GM12878 (cell line): Measurements from ENCODE around the gene F3. TPM values are rescaled to one million over a fixed set of nuclear protein-coding genes. Genes with fewer than 3 reads are reported as not detected.
A peak's percentile ranks its signal among the peaks of the same experiment; 100 is the strongest.

ENCODE experiments used
- ATAC-seq: fragments of 200-7000 bp; cut with Tn5 transposase; 3 replicates; pipeline ENCODE4 v1.9.1; 2020; ENCODE audit warnings: mild to moderate bottlenecking, moderate library complexity
- BruUV-seq: library from RNA; stranded (reverse); fragments of 400-500 nt; replicated peaks from 2 replicates; lab custom pipeline; 2021; lab: Mats Ljungman, UMichigan
- CTCF ChIA-PET: fragments of 300-600 bp; sonication (Branson Sonifier 250); formaldehyde crosslinking; extraction: SDS; loops from one replicate; lab custom pipeline; 2021; ENCODE audit warnings: inconsistent platforms; lab: Yijun Ruan, JAX
- POLR2A ChIA-PET: fragments of 350-600 bp; formaldehyde crosslinking; extraction: SDS; loops from one replicate; lab custom pipeline; 2021; ENCODE audit warnings: inconsistent platforms; lab: Charles Lee
- RAD21 ChIA-PET: fragments of 300-600 bp; sonication (Branson Sonifier 250); formaldehyde crosslinking; loops from one replicate; lab custom pipeline; 2023; ENCODE audit warnings: antibody characterized with exemption; ENCODE audit not compliant: unreplicated experiment; lab: Charles Lee
- SMC1A ChIA-PET: fragments of 300-600 bp; sonication (Branson Sonifier 250); formaldehyde crosslinking; loops from one replicate; lab custom pipeline; 2023; ENCODE audit not compliant: unreplicated experiment, uncharacterized antibody; lab: Charles Lee
- DNase-seq: peaks from one replicate; pipeline ENCODE4 v3.0.0-alpha.2; 2011; ENCODE audit warnings: low read depth, low spot score
- FAIRE-seq: peaks from 3 replicates; lab custom pipeline; 2011; peaks lifted over from hg19 to GRCh38; lab: Jason Lieb, UNC
- H2AFZ ChIP-seq: 2 replicates; pipeline ENCODE4 v1.6.0; 2011; ENCODE audit warnings: low read depth, low read length, control low read depth; ENCODE audit not compliant: control insufficient read depth
- H3K27ac ChIP-seq: 2 replicates; pipeline ENCODE4 v1.5.1; 2011; ENCODE audit warnings: control low read depth; ENCODE audit not compliant: control insufficient read depth, insufficient read depth
- H3K27me3 ChIP-seq, 2 experiments: replicated peaks in 1 of 2; 2 replicates each; pipeline versions ENCODE4 v1.6.0 to v1.6.1; 2011; ENCODE audit warnings: low read length in 1 of 2; ENCODE audit not compliant: control insufficient read depth in 2 of 2, insufficient read depth in 2 of 2
- H3K36me3 ChIP-seq, 2 experiments: 2 replicates each; pipeline ENCODE4 v1.5.1; 2011; ENCODE audit warnings: low read length in 1 of 2; ENCODE audit not compliant: control insufficient read depth in 2 of 2, insufficient read depth in 2 of 2
- H3K4me1 ChIP-seq: 2 replicates; pipeline ENCODE4 v1.6.1; 2011; ENCODE audit warnings: mild to moderate bottlenecking, low read length, moderate library complexity, mixed read lengths; ENCODE audit not compliant: control insufficient read depth, insufficient read depth
- H3K4me2 ChIP-seq: 2 replicates; pipeline ENCODE4 v1.6.0; 2011; ENCODE audit warnings: control low read depth; ENCODE audit not compliant: control insufficient read depth, insufficient read depth
- H3K4me3 ChIP-seq: fragments of 200-600 bp; sonication (generic); 2 replicates; pipeline ENCODE4 v1.5.1; 2016
- H3K79me2 ChIP-seq: 2 replicates; pipeline ENCODE4 v1.6.0; 2011; ENCODE audit warnings: low read length; ENCODE audit not compliant: control insufficient read depth, insufficient read depth
- H3K9ac ChIP-seq: 2 replicates; pipeline ENCODE4 v1.8.0; 2011; ENCODE audit warnings: low read length, control low read depth, mixed read lengths; ENCODE audit not compliant: control insufficient read depth, insufficient read depth
- H3K9me3 ChIP-seq: replicated peaks from 3 replicates; pipeline ENCODE4 v1.5.1; 2011; ENCODE audit warnings: mild to moderate bottlenecking, low read length; ENCODE audit not compliant: control insufficient read depth, insufficient read depth
- H4K20me1 ChIP-seq: 2 replicates; pipeline ENCODE4 v1.6.0; 2011; ENCODE audit not compliant: control insufficient read depth, insufficient read depth
- BHLHE40 ChIP-seq, 2 experiments: fragments of 450-650 bp in 1 of 2; IDR thresholded peaks; 2 replicates each; pipeline ENCODE4 v1.6.1; 2011 to 2017; ENCODE audit warnings: low read depth in 2 of 2, borderline replicate concordance in 1 of 2, improper control_type of control experiment in 1 of 2, low read length in 1 of 2, mild to moderate bottlenecking in 1 of 2
- EGR1 ChIP-seq, 2 experiments: IDR thresholded peaks; 1 replicate in 1 of 2; 2 replicates in 1 of 2; pipeline ENCODE4 v1.6.1; 2011 to 2012; ENCODE audit warnings: low read depth in 2 of 2, low read length in 2 of 2, borderline replicate concordance in 1 of 2, mild to moderate bottlenecking in 1 of 2, moderate library complexity in 1 of 2
- HDAC2 ChIP-seq: fragments of 200-600 bp; sonication (generic); IDR thresholded peaks from 2 replicates; pipeline ENCODE4 v1.6.1; 2017
- HDGF ChIP-seq: fragments of 450-650 bp; IDR thresholded peaks from 2 replicates; pipeline ENCODE4 v1.6.1; 2016; ENCODE audit warnings: antibody characterized with exemption
- IKZF1 ChIP-seq: fragments of 450-650 bp; conservative IDR thresholded peaks from 2 replicates; pipeline ENCODE4 v1.6.1; 2017; ENCODE audit warnings: antibody characterized with exemption, mild to moderate bottlenecking
- IRF4 ChIP-seq: IDR thresholded peaks from 2 replicates; pipeline ENCODE4 v1.6.1; 2011; ENCODE audit warnings: low read depth, low read length
- MEF2A ChIP-seq: IDR thresholded peaks from 2 replicates; pipeline ENCODE4 v1.6.1; 2011; ENCODE audit warnings: low read depth, mild to moderate bottlenecking, low read length, moderate library complexity; ENCODE audit not compliant: insufficient read depth
- MEF2B ChIP-seq: fragments of 450-650 bp; IDR thresholded peaks from 2 replicates; pipeline ENCODE4 v1.6.1; 2018; ENCODE audit warnings: mild to moderate bottlenecking, moderate library complexity; ENCODE audit not compliant: partially characterized antibody, poor library complexity, severe bottlenecking
- MTA2 ChIP-seq: fragments of 450-650 bp; IDR thresholded peaks from 2 replicates; pipeline ENCODE4 v1.6.1; 2016; ENCODE audit warnings: low read depth, mild to moderate bottlenecking, moderate library complexity
- POLR2AphosphoS5 ChIP-seq: IDR thresholded peaks from 2 replicates; pipeline ENCODE4 v1.6.1; 2011; ENCODE audit warnings: mild to moderate bottlenecking, low read length, inconsistent platforms
- SUZ12 ChIP-seq: fragments of 200-600 bp; sonication (generic); IDR thresholded peaks from one replicate; pipeline ENCODE4 v1.6.1; 2018; ENCODE audit warnings: antibody characterized with exemption, mild to moderate bottlenecking; ENCODE audit not compliant: unreplicated experiment
- TARDBP ChIP-seq: IDR thresholded peaks from 2 replicates; pipeline ENCODE4 v1.6.1; 2016; ENCODE audit warnings: borderline replicate concordance
- ZNF217 ChIP-seq: fragments of 450-650 bp; IDR thresholded peaks from 2 replicates; pipeline ENCODE4 v1.6.1; 2017; ENCODE audit warnings: antibody characterized with exemption, mild to moderate bottlenecking
- WGBS: methylation state at CpG from one replicate; pipeline ENCODE4 v1.1.6; 2016; ENCODE audit warnings: low lambda C conversion rate; ENCODE audit not compliant: insufficient replicate concordance, insufficient coverage; ENCODE audit errors: missing lambda C conversion rate; 5-methylcytosine and 5-hydroxymethylcytosine counted together
- in situ Hi-C: fragments of 300-500 bp; cut with MboI; formaldehyde crosslinking; loops from 9 replicates; pipeline ENCODE4 v1.14.3; 2018; ENCODE audit warnings: mixed read lengths
- intact Hi-C: fragments of 100-400 bp; cut with micrococcal nuclease; formaldehyde crosslinking; loops from one replicate; pipeline ENCODE4 v1.14.2; 2022; ENCODE audit not compliant: unreplicated experiment
- polyA plus RNA-seq, 11 experiments: library from polyadenylated mRNA; depleted of rRNA in 4 of 11; unstranded in 6 of 11; stranded (reverse) in 5 of 11; fragments of >200 nt; fragmentation: Nextera tagmentation in 4 of 11; fragmentation: Illumina TruSeq in 1 of 11; extraction: Ambion mirVana in 4 of 11; extraction: Trizol in 1 of 11; gene quantifications; 1 replicate in 1 of 11; 2 replicates in 10 of 11; pipeline versions ENCODE4 v1.2.1 to v1.2.3, GENCODE V29; 2011 to 2016; ENCODE audit warnings: inconsistent platforms in 2 of 11, missing spikeins in 2 of 11, low read depth in 1 of 11
- total RNA-seq, 4 experiments: library from RNA; depleted of rRNA in 3 of 4; stranded (reverse); fragments of >200 nt in 3 of 4; fragmentation: Illumina TruSeq in 1 of 4; extraction: Trizol in 1 of 4; gene quantifications; 2 replicates each; pipeline versions ENCODE4 v1.2.1 to v1.2.3, GENCODE V29; 2013 to 2021
- TF ChIP-seq, protein P1 (sequence below): fragments of 450-650 bp; formaldehyde crosslinking; IDR thresholded peaks from 2 replicates; pipeline ENCODE4 v1.4.0; 2022; ENCODE audit warnings: mild to moderate bottlenecking, moderate library complexity
- TF ChIP-seq, protein P2 (sequence below): IDR thresholded peaks from 2 replicates; pipeline ENCODE4 v1.6.1; 2011; ENCODE audit warnings: low read depth, mild to moderate bottlenecking, low read length, moderate library complexity, borderline replicate concordance; ENCODE audit errors: extremely low read depth

F3 gene
- total and polyA plus RNA-seq, 10 of the 15 experiments (the other 5 are each of a cell fraction or from before 2014, with no cell fraction given): 0.18 to 0.33 TPM; not detected in 8

DNA sequence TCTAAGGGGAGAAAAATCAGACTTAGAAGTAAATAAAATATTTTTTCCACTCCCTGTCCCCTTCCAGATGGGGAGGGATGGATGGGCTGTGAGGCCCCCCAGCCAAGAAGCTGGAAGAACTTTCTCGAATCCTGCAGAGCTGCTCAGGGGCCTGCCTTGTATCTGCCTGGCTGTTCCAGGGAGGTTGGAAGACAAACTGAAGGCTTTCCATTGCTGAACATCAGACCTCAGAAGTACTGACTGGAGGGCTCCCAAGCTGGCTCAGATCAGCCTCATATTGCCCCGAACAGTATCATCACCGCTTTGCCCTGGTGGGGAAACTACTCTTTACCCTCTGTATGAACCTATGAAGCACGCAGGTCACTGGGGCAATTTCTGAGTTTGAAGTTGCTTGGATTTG, 12.4 kb upstream of the F3 start:
- TF ChIP-seq IKZF1 (no peak), BHLHE40 (IDR thresholded peaks at IDR 0.05; ENCODE audit: borderline replicate concordance in 1 of 2, low read depth in 2 of 2, low read length in 1 of 2) (no peak)
- POLR2A ChIA-PET: no interaction called here
- Histone ChIP-seq H3K79me2 (no peaks in the 10 kb centered on the region), H2AFZ (no peak overlapping the region), H4K20me1 (peaks cover 2% of the 10 kb centered on the region; the same call in 1 of the 2 replicates), H3K27ac (no peak overlapping the region), H3K9me3 (no peaks in the 10 kb centered on the region), H3K9ac (no peak overlapping the region), H3K4me3 (no peak overlapping the region), H3K4me2 (no peak overlapping the region), H3K27me3 (peaks cover 0 to 3% of the 10 kb centered on the region in 2 experiments; a peak in 2 of 4 replicates), H3K36me3 (no peaks in the 10 kb centered on the region), H3K4me1 (no peaks in the 10 kb centered on the region)
- 18% methylated on average over 4 of the region's 4 CpGs for WGBS
- BruUV-seq: no TSS peak
- no peak for DNase-seq
- RAD21 ChIA-PET: no interaction called here
- intact Hi-C loops (no loop called here), in situ Hi-C loops (no loop called here)
- CTCF ChIA-PET: no interaction called here
- no peak for ATAC-seq
- SMC1A ChIA-PET: no interaction called here
- FAIRE-seq: no peak

- FAIRE-seq: no peak
- H3K79me2 ChIP-seq: no peaks in the 10 kb centered on the region
- ChIA-PET POLR2A (no interaction called here), CTCF (interaction anchor here (1.2 kb wide), 1 partner anchor 11 kb away, joined by 3 read pairs; the partner anchor contains the start of gene F3), RAD21 (no interaction called here), SMC1A (interaction anchor here (1.5 kb wide), 1 partner anchor 8 kb away, joined by 3 read pairs; no protein-coding TSS in a partner anchor)
- 7% methylated on average over 5 of the region's 5 CpGs for WGBS
- H3K27ac ChIP-seq: no peak overlapping the region
- H3K4me1 ChIP-seq: no peaks in the 10 kb centered on the region
- peaks cover 0 to 3% of the 10 kb centered on the region in 2 experiments; a peak in 2 of 4 replicates for H3K27me3 ChIP-seq
- no peaks in the 10 kb centered on the region for H3K36me3 ChIP-seq
- no peak for DNase-seq
- in situ Hi-C loops: no loop called here
- intact Hi-C loops: no loop called here
- ATAC-seq: peak; percentile 20; the same call in 1 of the 3 replicates
- H2AFZ ChIP-seq: no peak overlapping the region
- H3K9ac ChIP-seq: no peak overlapping the region
- H3K9me3 ChIP-seq: no peaks in the 10 kb centered on the region
- peaks cover 2% of the 10 kb centered on the region; the same call in 1 of the 2 replicates for H4K20me1 ChIP-seq
- no peak overlapping the region for H3K4me3 ChIP-seq
- no TSS peak for BruUV-seq
- no peak overlapping the region for H3K4me2 ChIP-seq
- no peak for TF ChIP-seq MEF2A
- no peak for TF ChIP-seq MTA2
- TF ChIP-seq SUZ12: no peak
- TF ChIP-seq HDAC2: no peak
- TF ChIP-seq POLR2AphosphoS5: no peak
- no peak for TF ChIP-seq ZNF217
- peak; percentile 24 for TF ChIP-seq MEF2B
- TF ChIP-seq IRF4: no peak
- no peak for TF ChIP-seq TARDBP
- TF ChIP-seq, protein P1, sequence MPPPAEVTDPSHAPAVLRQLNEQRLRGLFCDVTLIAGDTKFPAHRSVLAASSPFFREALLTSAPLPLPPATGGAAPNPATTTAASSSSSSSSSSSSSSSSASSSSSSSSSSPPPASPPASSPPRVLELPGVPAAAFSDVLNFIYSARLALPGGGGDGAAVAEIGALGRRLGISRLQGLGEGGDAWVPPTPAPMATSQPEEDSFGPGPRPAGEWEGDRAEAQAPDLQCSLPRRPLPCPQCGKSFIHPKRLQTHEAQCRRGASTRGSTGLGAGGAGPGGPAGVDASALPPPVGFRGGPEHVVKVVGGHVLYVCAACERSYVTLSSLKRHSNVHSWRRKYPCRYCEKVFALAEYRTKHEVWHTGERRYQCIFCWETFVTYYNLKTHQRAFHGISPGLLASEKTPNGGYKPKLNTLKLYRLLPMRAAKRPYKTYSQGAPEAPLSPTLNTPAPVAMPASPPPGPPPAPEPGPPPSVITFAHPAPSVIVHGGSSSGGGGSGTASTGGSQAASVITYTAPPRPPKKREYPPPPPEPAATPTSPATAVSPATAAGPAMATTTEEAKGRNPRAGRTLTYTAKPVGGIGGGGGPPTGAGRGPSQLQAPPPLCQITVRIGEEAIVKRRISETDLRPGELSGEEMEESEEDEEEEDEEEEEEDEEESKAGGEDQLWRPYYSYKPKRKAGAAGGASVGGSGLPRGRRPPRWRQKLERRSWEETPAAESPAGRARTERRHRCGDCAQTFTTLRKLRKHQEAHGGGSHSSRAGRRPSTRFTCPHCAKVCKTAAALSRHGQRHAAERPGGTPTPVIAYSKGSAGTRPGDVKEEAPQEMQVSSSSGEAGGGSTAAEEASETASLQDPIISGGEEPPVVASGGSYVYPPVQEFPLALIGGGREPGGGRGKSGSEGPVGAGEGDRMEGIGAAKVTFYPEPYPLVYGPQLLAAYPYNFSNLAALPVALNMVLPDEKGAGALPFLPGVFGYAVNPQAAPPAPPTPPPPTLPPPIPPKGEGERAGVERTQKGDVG: no peak
- TF ChIP-seq IKZF1: peak; percentile 58
- TF ChIP-seq, protein P2, sequence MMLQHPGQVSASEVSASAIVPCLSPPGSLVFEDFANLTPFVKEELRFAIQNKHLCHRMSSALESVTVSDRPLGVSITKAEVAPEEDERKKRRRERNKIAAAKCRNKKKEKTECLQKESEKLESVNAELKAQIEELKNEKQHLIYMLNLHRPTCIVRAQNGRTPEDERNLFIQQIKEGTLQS: no peak
- TF ChIP-seq EGR1 (IDR thresholded peaks at IDR 0.05; ENCODE audit: borderline replicate concordance in 1 of 2, low read depth in 2 of 2, low read length in 2 of 2): 0 out of 3 replicates have a peak, but pooled peaks of 1 of the 2 experiments have one; percentile 7
- TF ChIP-seq HDGF: no peak
Observed at GRCh38 chr1:94553323-94553730, 11.8 kb upstream of the F3 start.
